Measurements from ENCODE around the gene PERCC1. TPM values are rescaled to one million over a fixed set of nuclear protein-coding genes. Genes with fewer than 3 reads are reported as not detected.

Gene PERCC1
- total RNA-seq, 2 donors from 2014 or later, result not detected

DNA sequence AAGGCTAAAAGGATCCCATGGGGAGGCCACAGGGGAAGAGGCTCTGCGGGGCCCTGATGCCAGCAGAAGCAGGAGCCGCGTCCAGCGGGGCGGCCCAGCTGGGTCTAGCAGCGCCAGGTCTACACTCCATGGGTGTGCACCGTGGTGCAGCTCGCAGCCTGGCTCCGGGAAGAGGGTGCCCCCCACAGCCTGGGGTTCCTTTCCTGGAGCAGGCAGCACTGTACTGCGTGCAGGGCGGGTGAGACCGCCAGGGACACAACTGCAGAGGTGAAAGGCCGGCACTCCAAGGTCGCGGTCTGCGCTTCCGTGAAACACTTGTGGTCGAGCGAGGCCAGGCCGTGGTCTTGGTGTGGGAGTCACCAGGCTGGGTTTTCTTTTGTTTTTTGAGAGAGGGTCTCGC, 20.0 kb downstream of the PERCC1 start:
- ATAC-seq (ENCODE audit: insufficient number of reproducible peaks, low FRiP score, low read depth), result no peak
- TF ChIP-seq CTCF (IDR thresholded peaks at IDR 0.05), result no peak
- H3K36me3 ChIP-seq, result peaks cover 65% of the 10 kb centered on the region

GRCh38 chr16:1451702-1452392, 21.0 kb downstream of the PERCC1 start:
- Histone ChIP-seq H3K9me3 (no peaks in the 10 kb centered on the region), H3K36me3 (peaks cover 65% of the 10 kb centered on the region), H3K27me3 (replicated peaks; ENCODE audit: insufficient read depth) (no peaks in the 10 kb centered on the region), H3K4me1 (ENCODE audit: control insufficient read depth in 1 of 2, low read depth in 2 of 2) (no peaks in the 10 kb centered on the region), H3K27ac (no peak overlapping the region), H3K4me3 (no peak overlapping the region)
- no peak for TF ChIP-seq CTCF (IDR thresholded peaks at IDR 0.05)
- ATAC-seq (ENCODE audit: insufficient number of reproducible peaks, low FRiP score, low read depth) (no peak), DNase-seq (ENCODE audit: low spot score) (no peak)

More for the DNA sequence above, 20.0 kb downstream of the PERCC1 start:
- Histone ChIP-seq H3K9me3 (no peaks in the 10 kb centered on the region), H3K4me3 (no peak overlapping the region), H3K27me3 (replicated peaks; ENCODE audit: insufficient read depth) (no peaks in the 10 kb centered on the region), H3K4me1 (ENCODE audit: control insufficient read depth in 1 of 2, low read depth in 2 of 2) (no peaks in the 10 kb centered on the region), H3K27ac (no peak overlapping the region)
- DNase-seq (ENCODE audit: low spot score), result no peak

DNA sequence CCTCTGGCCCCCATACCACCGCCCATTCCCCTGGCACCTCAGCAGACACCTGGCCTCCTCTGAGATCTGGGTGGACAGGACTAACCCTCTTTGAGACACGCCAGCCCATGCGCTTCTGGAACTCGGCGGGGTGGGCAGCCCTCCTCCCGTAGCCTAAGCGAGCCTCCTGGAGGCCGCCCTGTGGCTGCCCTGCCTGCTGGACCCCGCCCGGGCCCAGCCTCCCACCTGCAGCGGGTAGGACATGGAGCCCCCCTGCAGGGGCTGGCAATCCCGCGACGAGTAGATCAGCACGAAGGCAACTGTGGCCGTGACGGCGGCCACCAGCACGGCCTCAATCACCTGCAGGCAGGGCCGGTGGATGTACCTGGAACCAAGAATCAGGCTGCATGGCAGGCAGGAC, 21.7 kb downstream of the PERCC1 start:
- Histone ChIP-seq H3K9me3 (no peaks in the 10 kb centered on the region), H3K27ac (no peak overlapping the region), H3K4me1 (ENCODE audit: control insufficient read depth in 1 of 2, low read depth in 2 of 2) (no peaks in the 10 kb centered on the region), H3K4me3 (no peak overlapping the region), H3K36me3 (peaks cover 69% of the 10 kb centered on the region), H3K27me3 (replicated peaks; ENCODE audit: insufficient read depth) (no peaks in the 10 kb centered on the region)
- ATAC-seq (ENCODE audit: insufficient number of reproducible peaks, low FRiP score, low read depth) (no peak), DNase-seq (ENCODE audit: low spot score) (no peak)
- TF ChIP-seq CTCF (IDR thresholded peaks at IDR 0.05), result no peak

DNA sequence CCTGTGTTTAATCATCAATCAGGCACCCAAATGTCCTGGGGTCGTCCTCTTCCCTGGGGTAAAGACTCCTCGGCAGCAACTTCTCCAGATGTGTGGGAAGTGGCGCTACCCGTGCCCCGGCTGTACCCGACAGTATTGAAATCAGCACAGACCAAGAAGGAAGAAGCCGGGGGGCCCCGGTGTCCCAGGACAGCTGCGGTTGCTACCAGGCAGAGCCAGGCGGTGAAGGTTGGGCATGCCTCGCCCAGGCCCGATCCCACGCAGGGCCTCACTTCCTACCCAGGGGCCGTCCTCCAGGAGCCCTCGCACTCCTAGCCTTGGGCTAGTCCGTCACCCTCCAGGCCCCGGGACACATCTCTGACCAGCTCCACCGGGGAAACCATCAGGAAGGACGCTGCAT, 22.4 kb downstream of the PERCC1 start:
- Histone ChIP-seq H3K4me3 (no peak overlapping the region), H3K27ac (no peak overlapping the region), H3K9me3 (no peaks in the 10 kb centered on the region), H3K27me3 (replicated peaks; ENCODE audit: insufficient read depth) (no peaks in the 10 kb centered on the region), H3K36me3 (peaks cover 69% of the 10 kb centered on the region), H3K4me1 (ENCODE audit: control insufficient read depth in 1 of 2, low read depth in 2 of 2) (no peaks in the 10 kb centered on the region)
- TF ChIP-seq CTCF (IDR thresholded peaks at IDR 0.05), result no peak
- ATAC-seq (ENCODE audit: insufficient number of reproducible peaks, low FRiP score, low read depth) (no peak), DNase-seq (ENCODE audit: low spot score) (no peak)

- DNase-seq (ENCODE audit: low spot score), result no peak
- no peak for ATAC-seq (ENCODE audit: insufficient number of reproducible peaks, low FRiP score, low read depth)
- H3K4me1 ChIP-seq (ENCODE audit: control insufficient read depth in 1 of 2, low read depth in 2 of 2), result no peaks in the 10 kb centered on the region
- H3K9me3 ChIP-seq, result no peaks in the 10 kb centered on the region
- H3K27ac ChIP-seq, result no peak overlapping the region
- no peaks in the 10 kb centered on the region for H3K27me3 ChIP-seq (replicated peaks; ENCODE audit: insufficient read depth)
- H3K36me3 ChIP-seq, result peaks cover 63% of the 10 kb centered on the region
- H3K4me3 ChIP-seq, result no peak overlapping the region
- no peak for TF ChIP-seq CTCF (IDR thresholded peaks at IDR 0.05)
These were observed 23.7 kb downstream of the PERCC1 start for GRCh38 chr16:1454561-1454960.
